DMS114 treated with DMSO at 0.1 percent for 48 hours (cell line): ENCODE measurements around the gene CCNY.
"Not testable (repeated sequence)": the region's sequence is repeated elsewhere in the genome, so short reads cannot be mapped to it uniquely, and the experiment has no call there.

Experiments used
- DNase-seq: peaks from one replicate; lab custom pipeline; 2025; ENCODE audit not compliant: unreplicated experiment; lab: John Stamatoyannopoulos, UW

Gene CCNY

DNA sequence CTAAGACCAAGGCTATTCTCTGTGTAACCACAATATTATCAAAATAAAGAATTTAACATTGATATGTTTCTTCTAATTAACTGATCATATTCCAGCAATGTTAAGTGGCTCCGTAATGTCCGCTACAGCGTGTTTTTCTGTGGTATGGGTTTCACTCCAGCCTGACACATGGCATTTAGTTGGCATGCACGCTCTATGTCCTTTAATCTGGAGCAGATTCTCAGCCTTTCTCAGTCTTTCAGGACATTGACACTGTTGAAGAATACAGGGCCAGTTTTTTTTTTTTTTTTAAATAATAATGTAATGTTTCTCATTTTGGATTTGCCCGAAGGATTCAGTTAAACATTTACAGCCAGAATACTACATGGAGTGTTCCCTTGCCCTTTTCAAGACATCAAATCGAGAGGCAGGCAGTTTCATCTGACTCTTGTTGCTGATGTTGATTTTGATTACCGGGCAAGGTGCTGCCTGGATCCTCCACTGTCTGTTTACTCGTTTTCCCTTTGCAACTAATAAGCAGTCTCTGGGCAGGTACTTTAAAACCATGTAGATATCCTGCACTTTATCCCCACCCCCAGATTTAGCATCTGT is 171.3 kb downstream of the CCNY start:
- no peak for DNase-seq

DNA sequence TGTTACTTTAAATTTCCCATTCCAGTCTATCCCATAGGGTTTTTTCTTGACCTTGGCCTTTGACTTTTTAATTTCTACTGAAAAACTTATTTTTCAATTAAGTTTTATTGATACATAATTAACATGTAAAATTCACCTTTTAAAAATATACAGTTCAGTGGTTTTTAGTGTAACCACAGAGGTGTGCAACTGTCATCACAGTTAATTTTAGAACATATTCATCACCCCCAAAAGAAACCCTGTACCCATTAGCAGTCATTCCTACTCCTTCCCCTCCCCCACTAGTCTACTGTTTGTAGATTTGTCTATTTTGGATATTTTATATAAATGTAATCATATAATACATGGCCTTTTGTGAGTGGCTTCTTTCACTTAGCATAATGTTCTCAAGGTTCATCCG is 172.3 kb downstream of the CCNY start:
- DNase-seq = no peak

DNA sequence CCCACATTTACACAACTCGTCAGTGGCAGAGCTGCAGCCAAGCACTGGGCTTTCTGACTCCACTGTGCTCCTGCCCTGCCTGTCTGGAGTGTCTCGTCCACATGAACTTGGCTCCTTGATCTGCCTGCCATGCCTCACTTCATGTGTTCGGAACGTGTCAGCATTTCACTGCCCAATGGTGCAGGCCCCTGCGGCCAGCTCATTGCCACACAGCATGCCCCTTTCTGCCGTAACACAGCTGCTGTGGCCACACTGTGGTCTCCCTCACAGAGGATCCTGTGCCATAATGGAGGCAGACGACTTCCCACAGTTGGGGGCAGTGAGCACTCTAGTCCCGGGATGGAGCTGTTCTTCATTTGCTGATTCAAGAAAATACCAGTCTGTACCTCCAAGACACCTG is 174.6 kb downstream of the CCNY start:
- DNase-seq = no peak

DNA sequence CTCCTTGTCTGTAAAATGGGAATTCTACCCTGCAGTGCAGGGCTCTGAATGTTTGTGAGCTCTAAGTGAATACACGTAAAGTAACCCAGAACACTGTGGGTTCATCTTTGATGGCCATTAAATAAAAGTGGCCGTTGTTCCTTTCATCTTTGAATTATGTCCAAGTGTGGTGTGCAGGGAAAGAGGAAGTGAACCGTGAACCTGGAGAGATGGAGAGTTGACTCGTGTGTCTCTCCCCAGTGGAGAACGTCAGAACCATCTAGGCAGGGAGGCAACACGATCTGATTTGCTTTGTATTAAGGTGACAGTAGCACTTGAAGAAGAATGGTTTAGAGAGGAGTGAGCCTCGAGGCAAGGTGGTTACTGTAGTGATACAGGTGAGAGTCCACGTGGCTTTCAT is 175.3 kb downstream of the CCNY start:
- DNase-seq = no peak

DNA sequence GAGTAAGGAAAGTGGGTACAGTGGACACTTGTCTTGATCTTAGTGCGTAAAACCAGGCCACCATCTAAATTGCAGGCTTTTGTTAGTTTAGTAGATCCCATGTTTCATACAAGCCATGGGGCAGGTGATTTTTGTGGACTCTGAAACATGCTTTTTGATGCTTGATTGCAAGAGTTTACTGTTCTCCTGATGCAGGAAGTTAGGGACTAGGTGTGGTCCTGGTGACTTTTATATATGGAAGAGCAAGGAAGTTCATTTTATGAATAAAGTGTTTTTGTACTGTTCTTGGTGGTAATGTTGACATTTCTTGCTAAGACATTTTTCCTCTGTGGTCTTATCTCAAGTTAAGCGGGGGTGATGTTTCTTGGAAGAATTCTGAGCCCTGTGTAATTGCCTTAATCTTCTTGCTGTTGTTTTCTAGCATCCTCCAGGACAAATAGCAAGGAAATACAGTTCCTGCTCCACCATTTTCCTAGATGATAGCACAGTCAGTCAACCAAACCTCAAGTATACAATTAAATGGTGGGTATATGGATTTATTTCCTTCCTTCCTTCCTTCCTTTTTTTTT is 179.9 kb downstream of the CCNY start:
- DNase-seq = no peak

DNA sequence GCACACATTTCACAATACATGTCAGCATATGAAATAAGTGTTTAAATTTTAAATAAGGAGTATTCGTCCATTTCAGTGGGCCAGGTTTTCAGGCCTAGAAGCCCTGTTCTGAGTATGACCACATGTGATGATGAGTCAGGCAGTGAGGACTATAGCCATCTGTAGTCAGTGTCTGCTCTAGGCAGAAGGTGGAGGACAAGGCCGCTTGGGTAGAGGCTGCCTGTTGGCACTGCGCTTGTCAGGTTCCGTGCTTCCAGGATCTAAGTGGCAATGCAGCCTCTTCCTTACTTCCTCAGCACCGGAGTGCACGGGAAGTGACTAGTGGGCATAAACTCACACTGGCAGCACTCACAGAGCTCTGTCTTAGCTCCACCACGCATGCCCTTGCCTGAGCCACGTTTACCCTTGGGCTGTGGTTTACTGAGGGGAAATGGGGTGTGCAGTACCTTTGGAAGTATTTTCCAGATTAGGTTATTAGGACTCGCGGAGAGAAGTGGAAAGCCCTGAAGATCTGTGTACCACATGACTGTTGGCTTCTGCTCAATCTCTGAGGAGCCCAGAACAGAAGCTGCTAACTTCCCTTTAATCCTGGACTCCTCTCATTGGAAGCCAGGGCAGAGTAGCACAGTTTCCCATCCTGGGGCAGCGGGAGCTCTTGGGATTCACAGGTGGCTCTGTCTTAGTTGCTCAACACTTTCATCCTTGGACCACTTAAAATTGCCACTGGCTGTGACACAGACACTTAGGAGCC is 181.3 kb downstream of the CCNY start:
- no peak for DNase-seq

DNA sequence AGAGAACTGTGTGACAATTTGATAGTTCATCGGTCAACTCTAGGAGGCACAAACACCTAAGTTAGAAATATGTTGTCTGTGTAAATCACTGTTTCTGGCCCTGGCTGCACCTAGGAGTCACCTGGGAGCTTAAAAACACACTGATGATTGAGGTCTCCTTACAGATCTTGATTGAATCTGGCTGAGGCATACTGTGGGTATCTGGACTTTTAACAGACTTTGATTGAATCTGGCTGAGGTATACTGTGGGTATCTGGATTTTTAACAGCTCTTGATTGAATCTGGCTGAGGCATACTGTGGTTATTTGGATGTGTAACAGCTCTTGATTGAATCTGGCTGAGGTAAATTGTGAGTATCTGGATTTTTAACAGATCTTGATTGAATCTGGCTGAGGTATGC is 181.9 kb downstream of the CCNY start:
- not testable (repeated sequence) for DNase-seq

DNA sequence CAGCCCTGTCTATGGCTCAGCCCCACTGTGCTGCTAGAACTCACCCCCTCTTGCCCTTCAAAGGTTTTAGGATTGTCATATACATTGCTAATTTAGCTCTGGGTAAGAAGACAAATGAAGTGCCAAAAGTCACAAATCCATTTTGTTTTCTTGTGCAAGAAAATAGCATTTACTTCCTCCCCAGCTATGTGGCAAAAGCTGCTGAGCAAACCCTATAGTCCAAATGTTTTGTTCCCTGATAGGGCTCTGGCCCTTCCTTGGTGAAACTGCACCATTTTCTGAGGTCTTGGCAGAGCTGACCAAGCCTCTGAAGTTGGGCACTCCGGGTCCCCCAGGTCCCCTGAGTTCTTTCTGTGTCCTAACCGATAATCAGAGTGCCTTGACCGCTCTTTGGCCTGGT is 184.7 kb downstream of the CCNY start:
- no peak for DNase-seq

DNA sequence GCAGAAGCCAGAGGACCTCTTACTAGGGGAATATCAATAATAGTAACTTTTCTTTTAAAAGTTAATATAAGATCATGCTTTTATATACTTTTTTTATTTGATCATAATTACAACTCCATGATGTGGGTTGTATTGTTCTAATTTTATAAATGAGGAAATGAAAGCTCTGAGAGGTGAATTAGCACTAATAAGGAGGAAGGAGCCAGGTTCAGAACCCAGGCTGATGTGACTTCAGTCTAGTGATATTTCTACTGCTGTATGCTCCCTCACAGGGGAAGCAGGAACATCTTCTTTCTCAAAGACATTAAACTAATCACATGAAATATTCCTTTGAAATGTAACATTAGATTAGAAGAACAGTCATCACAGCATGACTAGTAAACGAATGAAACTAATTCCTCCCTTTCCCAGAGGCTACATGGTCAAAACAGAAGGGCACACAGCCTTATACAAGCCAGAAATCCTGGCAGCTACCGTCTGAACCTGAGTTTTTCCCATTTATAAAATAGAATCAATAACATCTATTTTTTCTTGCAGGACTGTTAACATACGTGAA is 187.4 kb downstream of the CCNY start:
- DNase-seq = no peak

DNA sequence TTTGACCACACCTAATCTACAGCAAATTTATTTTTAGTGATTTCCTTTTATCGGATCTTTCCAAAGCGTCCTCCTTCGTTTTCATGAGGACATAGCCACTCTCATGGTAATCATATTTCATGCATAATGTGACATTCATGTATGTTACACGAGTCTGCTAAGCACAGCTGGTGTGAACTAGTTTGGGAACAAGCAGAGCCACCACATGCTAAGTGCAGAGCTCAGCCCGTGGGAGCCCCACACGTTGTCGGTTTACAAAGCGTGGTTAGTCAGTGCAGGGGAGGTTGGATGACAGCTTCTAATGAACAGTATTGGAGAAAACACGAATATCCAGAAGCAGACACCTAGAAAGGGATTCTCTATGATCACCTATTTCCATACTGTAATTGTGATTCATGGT is 190.4 kb downstream of the CCNY start:
- DNase-seq = no peak

DNA sequence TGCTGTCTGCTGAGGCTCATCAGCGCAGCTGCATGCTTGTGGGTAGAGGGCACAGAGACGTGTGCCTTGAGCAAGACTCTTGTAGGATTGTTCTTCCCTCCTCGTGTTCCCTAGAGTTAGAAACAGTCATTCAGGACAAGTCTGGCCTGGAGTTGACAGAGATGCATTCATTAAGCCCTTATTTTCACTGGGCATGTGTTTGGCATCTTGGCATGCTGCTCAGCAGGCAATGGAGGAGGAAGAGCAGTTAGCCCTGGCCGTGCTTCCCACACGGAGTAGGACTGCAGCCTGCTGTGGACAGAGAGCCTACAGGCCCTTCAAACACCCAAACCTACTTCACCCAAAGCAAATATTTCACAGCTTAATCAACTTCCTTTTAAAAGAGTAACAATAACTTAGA is 195.8 kb downstream of the CCNY start:
- no peak for DNase-seq

DNA sequence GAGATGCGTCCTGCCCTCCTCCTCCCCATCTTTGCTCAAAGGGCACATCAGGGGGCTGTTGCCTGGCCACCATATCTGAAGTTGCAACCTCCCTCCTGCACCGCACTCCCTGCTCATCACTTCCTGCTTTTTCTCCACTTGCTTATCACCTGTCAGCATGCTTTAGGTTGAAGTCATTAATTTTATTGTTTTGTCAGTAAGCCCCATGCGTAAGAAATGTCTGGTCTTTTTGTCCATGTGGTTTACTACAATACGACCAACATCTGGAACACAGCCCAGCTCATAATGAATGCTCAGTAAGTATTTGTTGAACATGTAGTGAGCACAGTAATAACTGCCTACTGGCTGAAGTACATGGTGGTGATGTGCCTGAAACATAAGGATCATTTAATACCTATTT is 197.3 kb downstream of the CCNY start:
- no peak for DNase-seq

DNA sequence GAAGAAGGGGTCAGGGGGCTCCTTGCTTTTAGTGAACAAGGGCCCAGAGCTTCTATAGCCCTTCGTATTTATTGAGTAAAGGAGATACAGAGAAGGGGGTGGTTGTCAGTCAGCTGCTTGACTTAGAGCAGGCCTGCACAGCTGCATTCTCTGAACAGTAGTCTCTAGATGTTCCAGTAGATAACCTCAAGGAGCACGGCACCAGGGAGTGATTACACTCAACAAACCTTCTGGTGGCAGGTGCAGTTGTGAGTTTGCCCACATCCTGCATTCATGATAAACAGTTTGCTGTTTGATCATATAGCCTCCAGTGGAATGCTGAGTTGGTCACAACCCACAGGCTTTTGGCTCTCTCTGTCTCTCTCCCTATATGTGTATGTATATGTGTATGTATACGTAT is 198.8 kb downstream of the CCNY start:
- no peak for DNase-seq

DNA sequence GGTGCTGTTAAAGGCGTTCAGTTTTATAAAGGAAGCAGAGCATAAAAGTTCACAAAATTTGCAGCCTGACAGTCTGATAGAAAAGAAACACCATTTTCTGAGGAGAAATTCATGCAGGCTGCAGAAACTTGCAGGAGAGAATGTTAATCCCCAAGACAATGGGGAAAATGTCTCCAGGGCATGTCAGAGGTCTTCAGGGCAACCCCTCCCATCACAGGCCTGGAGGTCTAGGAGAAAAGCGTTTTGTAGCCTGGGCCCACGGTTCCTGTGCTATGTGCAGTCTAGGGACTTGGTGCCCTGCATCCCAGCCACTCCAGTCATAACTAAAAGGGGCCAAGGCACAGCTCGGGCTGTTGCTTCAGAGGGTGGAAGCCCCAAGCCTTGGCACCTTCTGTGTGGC is 200.5 kb downstream of the CCNY start:
- no peak for DNase-seq

DNA sequence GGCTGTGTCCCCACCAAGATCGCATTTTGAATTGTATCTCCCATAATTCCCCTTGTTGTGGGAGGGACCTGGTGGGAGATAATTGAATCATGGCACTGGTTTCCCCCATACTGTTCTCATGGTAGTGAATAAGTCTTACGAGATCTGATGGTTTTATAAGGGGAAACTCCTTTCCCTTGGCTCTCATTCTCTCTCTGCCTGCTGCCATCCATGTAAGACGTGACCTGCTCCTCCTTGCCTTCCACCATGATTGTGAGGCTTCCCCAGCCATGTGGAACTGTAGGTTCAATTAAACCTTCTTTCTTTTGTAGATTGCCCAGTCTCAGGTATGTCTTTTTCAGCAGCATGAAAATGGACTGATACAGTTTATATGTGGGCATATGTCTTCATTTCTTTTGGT is 201.6 kb downstream of the CCNY start:
- not testable (repeated sequence) for DNase-seq

DNA sequence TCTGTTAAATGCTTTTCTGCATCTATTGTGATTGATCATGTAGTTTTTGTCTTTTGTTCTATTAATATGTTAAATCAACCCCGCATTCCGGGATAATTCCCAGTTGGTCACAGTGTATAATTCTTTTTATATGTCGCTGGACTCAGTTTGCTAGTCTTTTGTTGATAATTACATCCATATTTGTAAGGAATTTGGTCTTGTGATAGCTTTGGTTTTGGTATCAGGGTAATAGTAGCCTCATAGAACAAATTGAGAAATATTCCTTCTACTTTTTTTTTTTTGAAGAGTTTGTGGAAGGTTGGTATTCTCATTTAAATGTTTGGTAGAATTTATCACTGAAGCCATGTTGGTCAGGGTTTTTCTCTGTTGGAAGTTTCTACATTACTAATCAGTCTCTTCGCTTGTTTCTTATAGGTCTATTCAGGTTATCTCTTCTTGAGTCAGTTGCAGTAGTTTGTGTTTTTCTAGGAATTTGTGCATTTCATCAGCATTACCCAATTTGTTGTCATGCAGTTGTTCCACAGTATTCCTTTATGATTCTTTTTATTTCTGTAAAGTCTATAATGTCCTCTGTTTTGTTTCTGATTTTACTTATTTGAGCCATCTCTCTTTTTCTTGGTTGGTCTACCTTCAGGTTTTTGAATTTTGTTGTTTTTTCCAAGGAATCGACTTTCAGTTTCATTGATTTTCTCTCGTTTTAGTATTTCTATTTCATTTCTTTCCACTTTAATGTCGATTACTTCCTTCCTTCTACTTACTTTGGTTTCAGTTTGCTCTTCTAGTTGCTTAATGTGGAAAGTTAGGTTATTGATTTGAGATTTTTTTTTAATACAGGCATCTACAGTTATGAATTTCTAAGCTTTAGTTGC is 204.2 kb downstream of the CCNY start:
- no peak for DNase-seq

DNA sequence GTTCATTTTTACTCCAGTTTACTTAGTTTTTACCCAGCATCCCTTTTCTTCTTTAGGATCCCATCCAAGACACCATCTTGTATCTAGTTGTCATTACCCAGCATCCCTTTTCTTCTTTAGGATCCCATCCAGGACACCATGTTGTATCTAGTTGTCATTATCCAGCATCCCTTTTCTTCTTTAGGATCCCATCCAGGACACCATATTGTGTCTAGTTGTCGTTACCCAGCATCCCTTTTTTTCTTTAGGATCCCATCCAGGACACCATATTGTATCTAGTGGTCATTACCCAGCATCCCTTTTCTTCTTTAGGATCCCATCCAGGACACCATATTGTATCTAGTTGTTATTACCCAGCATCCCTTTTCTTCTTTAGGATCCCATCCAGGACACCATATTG is 205.4 kb downstream of the CCNY start:
- no peak for DNase-seq

DNA sequence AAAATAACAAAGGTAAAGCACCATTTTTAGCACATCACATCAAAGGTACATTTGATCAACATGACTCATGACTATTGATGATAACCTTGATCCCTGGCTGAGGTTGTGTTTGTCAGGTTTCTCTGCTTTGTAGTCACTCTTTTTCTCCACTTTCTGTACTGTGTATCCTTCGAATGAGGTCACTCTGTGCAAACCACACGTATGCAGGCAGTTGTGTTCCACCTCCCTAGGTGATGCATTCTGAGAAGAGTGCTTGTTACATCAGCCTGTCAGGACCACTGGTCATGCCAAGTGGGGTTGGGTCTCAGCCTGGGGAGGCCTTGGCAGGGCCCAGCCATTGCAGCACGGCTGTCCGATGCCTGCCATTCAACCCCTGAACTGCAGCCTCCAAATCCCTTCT is 206.0 kb downstream of the CCNY start:
- DNase-seq = no peak

DNA sequence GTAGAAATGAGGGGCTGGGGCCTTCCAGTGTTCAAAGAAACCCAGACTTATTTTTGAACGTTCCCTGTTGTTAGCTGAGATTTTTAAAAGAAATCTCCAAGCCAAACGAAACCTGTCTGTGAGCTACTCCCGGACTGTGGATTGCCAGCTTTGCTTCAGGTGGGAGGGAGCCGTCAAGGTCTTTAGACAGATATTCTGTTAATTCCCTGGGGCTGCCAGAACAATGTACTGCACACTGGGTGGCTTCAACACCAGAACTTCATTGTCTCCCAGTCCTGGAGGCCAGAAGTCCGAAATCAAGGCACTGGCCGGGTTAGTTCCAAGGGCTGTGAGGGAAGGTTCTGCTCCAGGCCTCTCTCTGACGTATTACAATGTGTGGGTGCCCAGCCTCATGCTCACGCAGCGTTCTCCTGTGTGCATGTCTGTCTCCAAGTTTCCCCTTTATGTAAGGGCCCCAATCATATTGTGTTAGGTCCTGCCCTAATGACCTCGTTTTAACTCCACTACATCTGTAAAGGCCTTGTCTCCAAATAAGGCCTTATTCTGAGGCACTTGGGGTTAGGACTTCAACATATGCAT is 208.9 kb downstream of the CCNY start:
- no peak for DNase-seq

DNA sequence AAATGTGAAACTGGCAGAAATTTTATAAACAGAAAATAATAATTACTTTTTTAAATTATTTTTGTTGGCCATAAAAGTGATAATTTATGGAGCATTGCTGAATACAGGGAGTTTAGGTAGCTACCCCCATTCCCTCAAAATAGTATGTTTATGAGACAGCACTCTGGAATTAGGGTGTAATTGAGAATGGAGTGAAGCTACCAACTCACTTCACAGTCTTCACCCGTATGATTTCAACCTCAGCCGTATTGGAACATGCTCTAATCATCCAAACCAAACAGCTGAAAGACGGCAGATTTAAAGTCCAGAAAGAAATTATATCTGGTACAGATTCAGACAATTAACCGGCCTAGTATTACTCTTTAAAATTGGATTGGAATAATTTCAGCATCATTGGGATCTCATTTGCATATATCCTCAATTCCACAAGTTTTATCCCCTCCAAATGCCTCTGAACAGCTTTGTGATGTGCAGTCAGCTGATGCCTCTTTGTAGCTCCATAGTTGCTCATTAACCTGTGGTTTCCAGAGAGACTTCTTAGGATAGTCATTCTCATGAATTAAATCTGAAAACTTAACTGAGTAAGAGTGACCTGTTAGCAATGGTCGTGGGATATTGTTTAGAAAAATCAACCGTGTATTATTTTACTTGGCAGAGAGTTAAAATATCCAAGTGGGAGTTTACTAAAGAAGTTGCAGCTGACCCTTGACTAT is 209.7 kb downstream of the CCNY start:
- no peak for DNase-seq

DNA sequence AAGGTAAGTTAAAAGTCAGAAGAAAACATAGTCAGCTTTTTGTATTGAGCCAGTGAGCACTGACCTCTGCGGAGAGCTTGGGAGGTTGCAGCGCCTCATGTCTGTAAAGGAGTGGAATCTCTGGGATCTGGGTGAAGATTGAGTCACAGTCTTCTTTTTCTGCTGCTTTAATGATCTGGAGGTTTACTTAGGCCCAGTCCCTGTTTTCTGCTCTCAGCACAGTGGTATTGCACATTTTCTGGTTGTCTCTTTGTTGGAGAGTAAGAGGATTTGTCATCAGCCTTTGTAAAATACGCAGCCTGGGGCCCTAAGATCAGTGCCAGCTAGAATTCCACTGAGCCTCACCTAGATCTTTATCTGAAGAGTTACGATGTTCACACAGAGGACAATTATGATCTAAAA is 210.5 kb downstream of the CCNY start:
- no peak for DNase-seq
